ENCODE data around the gene CDYL. TPM values are rescaled to one million over a fixed set of nuclear protein-coding genes. Genes with fewer than 3 reads are reported as not detected.

Gene CDYL
- polyA plus RNA-seq, 3 donors, result 2.9 to 21.2 (median 4.2) TPM

GRCh38 chr6:4914420-4915159 lies 138.4 kb downstream of the CDYL start:
- peak overlapping the region in 2 of 7 donors; percentile 9 to 32 for H3K27ac Mint-ChIP-seq
- Histone ChIP-seq H3K4me2 (replicated peaks; ENCODE audit: extremely low read depth, low read length, poor library complexity, severe bottlenecking) (no peak overlapping the region), H3K9ac (ENCODE audit: insufficient read depth, low read length, poor library complexity, severe bottlenecking) (no peak overlapping the region), H3K79me2 (ENCODE audit: insufficient read depth, low read length) (peaks cover 42% of the 10 kb centered on the region), H3K9me3 (replicated peaks in 1 of 2; ENCODE audit: control insufficient read depth in 1 of 2, insufficient read depth in 1 of 2, low read length in 2 of 2) (no peaks in the 10 kb centered on the region), H2AFZ (ENCODE audit: insufficient read depth, low read depth, low read length, poor library complexity, severe bottlenecking) (no peak overlapping the region), H3K27me3 (ENCODE audit: control insufficient read depth in 2 of 2, insufficient read depth in 2 of 2, low read length in 2 of 2) (no peaks in the 10 kb centered on the region), H3K27ac (ENCODE audit: low read depth in 1 of 2, low read length in 2 of 2) (no peak overlapping the region), H3K36me3 (replicated peaks in 1 of 2; ENCODE audit: control insufficient read depth in 1 of 2, insufficient read depth in 2 of 2, low read length in 2 of 2) (peaks cover 3 to 37% of the 10 kb centered on the region in 2 donors), H4K20me1 (ENCODE audit: insufficient read depth, low read length) (peaks cover 89% of the 10 kb centered on the region), H3K4me3 (replicated peaks in 1 of 3; ENCODE audit: low read depth in 2 of 3, low read length in 3 of 3) (no peak overlapping the region), H3K4me1 (ENCODE audit: control insufficient read depth in 1 of 2, insufficient read depth in 2 of 2, low read length in 2 of 2) (no peaks in the 10 kb centered on the region)
- intact Hi-C loops (cut with micrococcal nuclease), result no loop called here
- no peak overlapping the region for H3K4me3 Mint-ChIP-seq
- H3K9me3 Mint-ChIP-seq, result no peaks in the 10 kb centered on the region
- H3K27me3 Mint-ChIP-seq (ENCODE audit: low read depth in 3 of 3), result peaks cover 0 to 3% (median 1%) of the 10 kb centered on the region in 3 donors
- H3K4me1 Mint-ChIP-seq, result peaks cover 2% of the 10 kb centered on the region
- 76% methylated on average over 12 of the region's 14 CpGs for WGBS (ENCODE audit: insufficient coverage)
- no peak for DNase-seq
- peaks cover 20 to 36% of the 10 kb centered on the region in 2 donors for H3K36me3 Mint-ChIP-seq
- TF ChIP-seq, protein P1, sequence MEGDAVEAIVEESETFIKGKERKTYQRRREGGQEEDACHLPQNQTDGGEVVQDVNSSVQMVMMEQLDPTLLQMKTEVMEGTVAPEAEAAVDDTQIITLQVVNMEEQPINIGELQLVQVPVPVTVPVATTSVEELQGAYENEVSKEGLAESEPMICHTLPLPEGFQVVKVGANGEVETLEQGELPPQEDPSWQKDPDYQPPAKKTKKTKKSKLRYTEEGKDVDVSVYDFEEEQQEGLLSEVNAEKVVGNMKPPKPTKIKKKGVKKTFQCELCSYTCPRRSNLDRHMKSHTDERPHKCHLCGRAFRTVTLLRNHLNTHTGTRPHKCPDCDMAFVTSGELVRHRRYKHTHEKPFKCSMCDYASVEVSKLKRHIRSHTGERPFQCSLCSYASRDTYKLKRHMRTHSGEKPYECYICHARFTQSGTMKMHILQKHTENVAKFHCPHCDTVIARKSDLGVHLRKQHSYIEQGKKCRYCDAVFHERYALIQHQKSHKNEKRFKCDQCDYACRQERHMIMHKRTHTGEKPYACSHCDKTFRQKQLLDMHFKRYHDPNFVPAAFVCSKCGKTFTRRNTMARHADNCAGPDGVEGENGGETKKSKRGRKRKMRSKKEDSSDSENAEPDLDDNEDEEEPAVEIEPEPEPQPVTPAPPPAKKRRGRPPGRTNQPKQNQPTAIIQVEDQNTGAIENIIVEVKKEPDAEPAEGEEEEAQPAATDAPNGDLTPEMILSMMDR (IDR thresholded peaks at IDR 0.05), result no peak

- H4K20me1 ChIP-seq (ENCODE audit: insufficient read depth, low read length), result peaks cover 92% of the 10 kb centered on the region
- no peak overlapping the region for H3K27ac ChIP-seq (ENCODE audit: low read depth in 1 of 2, low read length in 2 of 2)
- H2AFZ ChIP-seq (ENCODE audit: insufficient read depth, low read depth, low read length, poor library complexity, severe bottlenecking), result no peak overlapping the region
- no peak overlapping the region for H3K4me2 ChIP-seq (replicated peaks; ENCODE audit: extremely low read depth, low read length, poor library complexity, severe bottlenecking)
- intact Hi-C loops (cut with micrococcal nuclease), result loop anchor here in 1 of 2 donors (1.0 kb wide), 1 partner anchor 11 kb away; no protein-coding TSS in a partner anchor
- H3K27ac Mint-ChIP-seq, result no peak overlapping the region
- no peak for DNase-seq
- H3K36me3 Mint-ChIP-seq, result peaks cover 7 to 25% of the 10 kb centered on the region in 2 donors
- H3K9me3 ChIP-seq (replicated peaks in 1 of 2; ENCODE audit: control insufficient read depth in 1 of 2, insufficient read depth in 1 of 2, low read length in 2 of 2), result no peaks in the 10 kb centered on the region
- no peak overlapping the region for H3K4me3 Mint-ChIP-seq
- H3K79me2 ChIP-seq (ENCODE audit: insufficient read depth, low read length), result peaks cover 33% of the 10 kb centered on the region
- no peaks in the 10 kb centered on the region for H3K4me1 ChIP-seq (ENCODE audit: control insufficient read depth in 1 of 2, insufficient read depth in 2 of 2, low read length in 2 of 2)
- TF ChIP-seq, protein P1 (IDR thresholded peaks at IDR 0.05), result no peak
- 80% methylated on average over 2 of the region's 5 CpGs for WGBS (ENCODE audit: insufficient coverage)
- H3K4me1 Mint-ChIP-seq, result peaks cover 2% of the 10 kb centered on the region
- no peak overlapping the region for H3K4me3 ChIP-seq (replicated peaks in 1 of 3; ENCODE audit: low read depth in 2 of 3, low read length in 3 of 3)
- no peaks in the 10 kb centered on the region for H3K27me3 ChIP-seq (ENCODE audit: control insufficient read depth in 2 of 2, insufficient read depth in 2 of 2, low read length in 2 of 2)
- H3K36me3 ChIP-seq (replicated peaks in 1 of 2; ENCODE audit: control insufficient read depth in 1 of 2, insufficient read depth in 2 of 2, low read length in 2 of 2), result peaks cover 2 to 19% of the 10 kb centered on the region in 2 donors
- H3K9me3 Mint-ChIP-seq, result no peaks in the 10 kb centered on the region
- no peak overlapping the region for H3K9ac ChIP-seq (ENCODE audit: insufficient read depth, low read length, poor library complexity, severe bottlenecking)
- H3K27me3 Mint-ChIP-seq (ENCODE audit: low read depth in 3 of 3), result peaks cover 0 to 3% (median 1%) of the 10 kb centered on the region in 3 donors
These were observed 140.9 kb downstream of the CDYL start for GRCh38 chr6:4916954-4917561.
